ENCODE results near the gene SEC16B.

DNA sequence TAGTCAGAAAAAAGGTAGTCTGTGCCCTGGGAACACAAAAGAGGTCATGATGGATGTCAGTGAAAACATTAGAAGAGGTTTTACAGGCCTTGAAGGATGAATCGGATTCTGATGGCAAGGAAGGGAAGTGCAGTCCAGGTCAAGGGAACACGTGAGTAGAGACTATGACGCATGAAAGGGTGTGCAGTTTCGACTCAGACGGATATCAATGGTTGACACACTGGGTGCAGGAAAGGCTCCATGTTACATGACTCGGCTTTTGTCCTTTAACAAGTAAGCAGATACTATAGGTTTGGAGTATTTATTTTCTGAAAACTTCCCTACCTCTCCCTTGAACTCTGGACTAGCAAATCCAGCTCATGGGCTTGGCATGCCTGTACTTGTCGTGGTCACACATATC is 55.3 kb downstream of the SEC16B start:
- TF ChIP-seq GATA3 (IDR thresholded peaks at IDR 0.05; ENCODE audit: low read depth, low read length): no peak
- TF ChIP-seq GATA2 (IDR thresholded peaks at IDR 0.05; ENCODE audit: low read depth, low read length): no peak
